Stimulated activated CD4-positive, alpha-beta T cell treated with anti-CD3 and anti-CD28 coated beads, TNF-alpha, amount 100 ng/mL, for 4 hours (primary cell): ENCODE measurements around the gene PARP6.

Experiments used
- DNase-seq, 3 experiments: peaks; one replicate each; pipeline ENCODE4 v3.0.0-alpha.2; 2020; ENCODE audit warnings: low read depth in 3 of 3

The PARP6 gene

DNA sequence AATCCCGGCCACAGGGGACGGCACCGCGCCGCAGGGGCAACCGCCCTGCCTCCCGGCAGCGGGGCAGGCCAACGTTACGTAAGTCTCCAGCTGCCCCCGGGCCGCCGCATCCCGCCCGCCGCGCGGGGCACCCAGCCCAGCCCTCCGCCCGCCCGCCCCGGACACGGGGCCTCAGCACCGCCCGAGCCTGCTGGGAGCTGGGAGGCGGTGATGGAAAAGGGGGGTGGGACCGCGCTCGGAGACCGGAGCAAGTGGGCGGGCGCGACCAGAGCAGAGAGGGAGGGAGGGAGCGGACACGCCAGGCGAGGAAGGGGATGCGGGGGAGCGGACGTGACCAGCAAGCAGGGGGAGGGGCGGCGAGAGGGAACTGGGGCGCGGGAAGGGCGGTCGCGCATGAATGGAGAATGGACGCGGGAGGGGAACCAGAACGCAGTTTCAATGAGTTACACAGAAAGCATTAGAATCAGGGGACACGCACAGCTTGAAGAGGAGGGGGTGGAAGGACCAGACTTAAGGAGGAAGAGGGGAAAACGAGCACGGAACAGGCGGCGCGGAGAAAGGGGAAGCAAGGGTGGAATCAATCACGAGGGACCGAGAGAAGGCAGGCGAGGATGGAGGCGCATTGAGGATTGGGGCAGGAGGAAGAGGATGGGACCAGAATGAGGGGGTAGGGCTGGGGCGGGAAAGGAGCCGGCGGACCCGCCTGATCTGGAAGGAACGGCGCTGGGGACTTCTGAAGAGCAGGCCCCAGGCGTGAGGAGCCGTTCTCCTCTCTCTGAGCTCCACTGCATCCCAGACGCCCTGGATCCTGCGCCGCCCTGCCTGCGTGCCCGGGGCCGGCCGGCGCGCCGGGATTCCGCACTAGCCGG, 41.9 kb downstream of the PARP6 start:
- DNase-seq: peak; percentile 76 to 88 (median 77)

DNA sequence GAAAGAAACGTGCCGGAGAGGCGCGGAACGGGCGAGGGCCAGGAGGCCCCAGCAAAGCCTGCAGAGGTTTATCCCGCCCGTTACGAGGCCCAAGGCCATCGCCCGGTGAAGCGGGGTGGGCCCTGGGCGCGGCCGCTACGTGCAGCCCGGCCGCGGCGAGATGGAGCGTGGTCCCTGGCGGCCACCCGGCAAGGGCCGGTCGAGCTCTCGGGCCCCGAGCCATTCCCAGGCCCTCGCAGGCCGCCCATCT, 42.5 kb downstream of the PARP6 start:
- no peak for DNase-seq

DNA sequence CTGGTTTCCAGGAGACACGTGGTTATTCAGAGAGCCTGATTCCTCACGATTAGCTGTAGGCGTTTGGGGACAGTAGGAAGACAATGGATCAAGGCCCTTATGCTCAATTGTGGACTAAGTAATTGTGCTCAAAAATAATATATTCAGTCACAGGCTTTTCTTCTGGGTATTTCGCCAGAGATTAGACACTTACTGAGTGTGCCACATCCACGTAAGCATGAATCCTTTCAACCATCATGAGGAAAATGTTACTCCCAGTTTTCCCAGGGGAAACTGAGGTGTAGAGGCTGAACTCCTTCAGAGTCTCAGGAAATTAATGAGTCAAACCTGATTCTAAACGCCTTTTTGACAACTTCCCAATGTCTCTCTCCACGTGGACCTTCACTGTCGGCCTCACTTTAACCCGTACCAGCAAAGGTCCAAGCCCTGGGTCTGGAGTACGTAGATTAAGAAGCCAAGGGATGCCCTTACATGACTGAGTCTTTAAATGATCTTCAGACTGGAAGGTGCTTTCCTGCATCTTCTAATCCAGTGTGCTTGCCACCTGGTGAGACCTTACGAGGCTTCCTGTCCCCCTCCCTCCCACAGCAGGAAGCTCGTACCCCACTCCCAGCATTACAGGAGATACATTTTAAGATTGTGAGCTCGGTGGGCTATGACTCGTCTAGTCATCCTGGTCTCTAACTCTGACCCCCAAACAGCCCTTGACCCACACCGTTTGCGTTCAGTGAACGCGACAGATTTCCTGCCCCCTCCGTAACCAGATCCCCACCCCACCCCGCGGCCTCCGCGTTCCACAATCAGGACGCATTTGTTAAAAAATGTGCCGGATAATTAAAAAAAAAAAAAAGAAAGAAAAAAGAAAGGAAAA, 43.0 kb downstream of the PARP6 start:
- DNase-seq: peak; percentile 26 to 29 (median 28)

DNA sequence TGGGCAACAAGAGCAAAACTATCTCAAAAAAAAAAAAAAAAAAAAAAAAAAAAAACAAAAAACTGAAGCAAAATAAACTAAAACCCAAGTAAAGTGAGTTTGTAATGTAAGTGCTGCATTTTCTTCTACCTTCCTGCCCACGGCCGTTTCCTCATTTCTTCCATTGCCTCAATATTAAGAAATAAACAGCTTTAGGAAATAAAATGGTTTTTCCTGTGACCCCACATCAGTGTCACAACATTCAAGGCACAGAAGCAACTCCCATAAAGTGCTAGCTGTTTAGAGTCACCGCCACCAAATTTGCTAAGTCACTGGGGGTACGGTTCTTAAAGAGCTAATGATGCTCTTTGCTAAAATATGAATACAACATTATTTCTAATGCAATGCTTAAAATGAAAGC, 44.6 kb downstream of the PARP6 start:
- no peak for DNase-seq

DNA sequence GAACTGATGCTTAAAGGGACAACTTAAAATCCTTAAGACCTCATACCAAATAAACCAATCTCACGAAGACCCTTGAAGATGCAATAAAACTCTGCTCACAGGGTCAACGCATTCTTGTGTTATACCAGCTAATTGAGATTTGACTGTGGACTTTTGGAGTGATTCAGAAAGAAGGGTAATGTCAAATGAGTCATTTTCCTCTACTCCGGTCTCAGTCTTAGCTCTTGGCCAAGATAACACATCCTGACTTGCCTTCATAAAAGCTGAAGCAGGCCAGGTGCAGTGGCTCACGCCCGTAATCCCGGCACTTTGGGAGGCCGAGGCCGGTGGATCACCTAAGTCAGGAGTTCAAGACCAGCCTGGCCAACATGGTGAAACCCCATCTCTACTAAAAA, 45.2 kb downstream of the PARP6 start:
- DNase-seq: peak in 1 of 3 experiments; percentile 37

DNA sequence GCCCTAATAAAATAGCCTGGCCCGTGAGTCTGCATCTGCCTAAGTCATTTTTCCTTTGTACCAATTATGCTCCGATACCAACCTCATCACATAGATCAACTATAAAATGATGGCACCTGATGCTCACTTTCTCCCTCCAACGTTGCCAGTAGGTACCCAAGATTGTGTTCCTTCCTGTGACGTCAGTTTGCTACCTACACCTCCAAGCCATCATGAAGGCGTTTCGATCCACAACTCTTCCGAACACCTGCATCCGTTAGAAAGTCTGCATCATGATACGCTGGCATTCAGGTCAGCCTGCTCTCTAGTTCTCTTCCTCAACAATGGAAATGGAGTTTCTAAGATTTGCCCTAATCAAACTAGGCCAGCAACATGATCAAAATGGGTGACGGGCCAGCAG, 49.1 kb downstream of the PARP6 start:
- no peak for DNase-seq

DNA sequence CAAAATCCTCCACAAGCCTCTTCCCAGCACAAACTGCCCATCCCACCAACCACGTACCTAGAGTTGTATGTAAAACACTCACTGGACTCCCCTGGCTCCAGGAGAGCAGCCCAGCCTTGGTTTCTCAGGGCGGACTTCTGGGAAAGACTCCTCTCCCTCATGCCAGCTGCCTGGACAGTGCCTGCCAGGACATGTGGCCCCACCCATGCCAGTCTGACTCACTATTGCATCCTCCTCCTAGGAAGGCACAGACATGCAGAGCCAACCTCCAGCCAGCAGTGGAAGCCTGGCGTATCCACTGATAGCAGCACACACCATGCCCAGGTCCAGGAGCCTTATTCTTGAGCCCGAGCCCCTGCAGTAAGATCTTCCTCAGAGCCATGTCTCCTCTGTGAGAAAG, 50.0 kb downstream of the PARP6 start:
- DNase-seq: no peak

DNA sequence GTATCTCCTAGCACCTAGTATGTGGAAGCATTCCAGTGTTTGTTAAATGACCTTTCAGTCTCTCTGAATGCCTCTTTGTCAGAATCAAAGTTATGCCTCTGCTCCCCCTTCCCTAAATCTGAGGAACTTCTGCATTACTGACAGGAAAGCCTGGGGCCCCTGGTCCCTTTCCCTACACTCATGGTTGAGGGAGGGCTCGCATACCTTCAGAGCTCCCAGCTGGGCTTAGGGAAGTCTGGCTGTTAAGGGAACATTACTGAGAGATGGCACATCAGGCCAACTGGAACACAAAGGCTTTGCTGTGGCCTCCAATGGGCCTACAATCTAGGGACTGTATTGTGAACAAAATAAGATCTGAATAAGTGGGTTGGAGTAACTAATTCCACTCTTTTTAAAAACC, 51.7 kb downstream of the PARP6 start:
- no peak for DNase-seq

DNA sequence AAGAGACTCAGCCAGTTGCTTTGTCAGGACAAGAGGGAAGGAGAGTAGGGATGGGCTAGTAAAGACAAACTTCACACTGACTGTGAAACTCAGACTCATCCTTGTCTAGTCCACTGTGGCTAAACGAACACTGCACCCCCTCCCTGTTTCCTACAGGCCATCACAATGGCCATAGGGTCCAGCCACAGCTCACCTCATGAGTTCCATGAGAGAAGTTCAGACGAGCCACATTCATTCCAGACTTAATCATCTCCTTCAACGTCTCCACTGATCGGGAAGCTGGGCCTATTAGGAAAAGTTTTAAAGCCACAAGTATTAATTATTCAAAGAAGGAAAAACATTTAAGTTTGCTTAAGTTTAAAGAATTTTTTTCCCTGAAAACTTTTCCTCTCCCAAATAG, 55.1 kb downstream of the PARP6 start:
- no peak for DNase-seq

DNA sequence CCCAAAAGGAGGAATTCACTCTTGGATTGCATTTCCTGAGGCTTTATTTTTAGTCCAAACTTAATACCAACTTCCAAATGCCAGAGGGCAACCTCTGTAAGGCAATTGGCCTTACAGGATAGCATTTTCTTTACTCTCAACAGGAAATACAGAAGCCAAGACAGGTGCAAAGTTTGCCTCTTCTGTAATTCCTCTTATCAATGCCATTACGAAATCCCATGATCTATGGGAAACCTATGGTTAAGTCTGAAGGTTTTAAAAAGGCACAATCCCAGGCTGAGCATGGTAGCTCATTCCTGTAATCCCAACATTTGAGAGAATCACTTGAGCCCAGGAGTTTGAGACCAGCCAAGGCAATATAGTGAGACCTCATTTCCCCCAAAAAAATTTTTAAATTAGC, 56.3 kb downstream of the PARP6 start:
- DNase-seq: no peak

DNA sequence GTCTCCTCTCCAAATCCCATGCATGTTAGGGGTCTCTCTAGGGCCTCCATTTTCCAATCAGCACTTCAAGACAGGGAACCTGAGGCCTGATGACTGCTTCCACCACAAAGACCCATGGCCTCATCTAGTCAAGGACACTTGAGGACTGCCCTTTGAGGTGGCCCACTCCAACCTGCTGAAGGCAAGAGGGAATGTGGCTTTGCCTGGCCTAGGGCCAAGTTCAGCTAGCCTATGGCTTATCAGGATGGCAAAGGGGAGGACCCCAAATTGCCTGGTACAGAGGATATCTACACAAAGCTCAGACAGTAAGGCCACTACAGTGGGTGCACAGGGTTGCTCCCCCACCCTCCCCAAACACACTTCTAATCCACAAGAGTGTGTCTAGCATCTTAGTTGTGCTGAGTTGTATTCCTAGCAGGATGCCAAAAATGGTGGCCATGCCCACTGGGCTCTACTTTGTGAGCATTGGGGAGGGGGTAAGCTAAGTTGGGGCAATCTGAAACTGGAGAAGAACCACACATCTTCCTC, 64.7 kb downstream of the PARP6 start:
- DNase-seq: no peak

DNA sequence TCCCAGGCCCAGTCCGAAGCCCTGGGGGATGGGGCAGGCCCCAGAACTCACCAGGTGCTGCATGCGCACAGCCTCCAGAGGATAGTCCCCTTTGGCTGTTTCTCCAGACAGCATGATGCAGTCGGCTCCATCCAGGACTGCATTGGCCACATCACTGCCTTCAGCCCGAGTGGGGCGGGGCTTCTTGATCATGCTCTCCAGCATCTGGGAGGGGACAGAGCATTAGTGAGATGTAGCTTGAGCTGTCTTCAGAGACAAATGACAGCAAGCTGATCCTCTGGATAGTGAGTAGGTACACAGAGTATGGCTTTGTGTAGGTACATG, 65.7 kb downstream of the PARP6 start:
- DNase-seq: no peak

DNA sequence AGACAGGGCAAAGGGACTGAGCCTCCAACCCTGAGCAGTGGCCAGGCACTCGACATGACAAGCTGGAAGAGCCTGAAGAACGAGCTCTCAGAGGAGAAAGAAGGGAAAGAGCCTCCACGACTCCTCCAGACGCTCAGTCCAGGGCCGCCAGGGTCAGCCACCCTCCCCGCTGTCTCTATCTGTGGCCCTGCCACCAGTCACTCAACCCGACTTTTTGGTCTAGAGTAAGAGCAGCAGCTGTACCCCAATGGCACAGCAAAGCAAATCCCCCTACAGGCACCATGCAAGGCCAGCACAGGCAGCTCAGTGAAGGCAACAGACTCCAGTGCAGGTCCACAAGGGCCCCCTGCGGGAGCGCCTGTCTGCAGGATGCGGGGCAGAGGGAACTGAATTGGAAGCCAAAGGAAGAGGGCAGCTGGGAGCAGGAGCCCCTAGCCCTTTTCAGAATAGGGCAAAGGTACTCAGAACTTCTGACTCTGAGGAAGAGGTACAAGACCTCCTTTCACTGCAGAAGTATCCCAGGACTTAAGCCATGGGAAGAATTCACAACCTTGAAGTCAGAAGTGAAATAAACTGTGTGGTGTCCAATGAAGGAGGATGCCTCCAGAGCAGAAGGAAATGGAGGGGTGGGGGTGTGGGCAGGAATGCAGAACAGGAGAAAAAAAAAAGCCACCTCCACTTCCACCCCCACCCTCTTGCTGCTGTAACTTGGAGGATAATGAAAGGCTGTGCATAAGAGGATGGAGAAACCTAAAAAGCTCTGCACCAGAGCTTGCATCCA, 66.3 kb downstream of the PARP6 start:
- DNase-seq: no peak

DNA sequence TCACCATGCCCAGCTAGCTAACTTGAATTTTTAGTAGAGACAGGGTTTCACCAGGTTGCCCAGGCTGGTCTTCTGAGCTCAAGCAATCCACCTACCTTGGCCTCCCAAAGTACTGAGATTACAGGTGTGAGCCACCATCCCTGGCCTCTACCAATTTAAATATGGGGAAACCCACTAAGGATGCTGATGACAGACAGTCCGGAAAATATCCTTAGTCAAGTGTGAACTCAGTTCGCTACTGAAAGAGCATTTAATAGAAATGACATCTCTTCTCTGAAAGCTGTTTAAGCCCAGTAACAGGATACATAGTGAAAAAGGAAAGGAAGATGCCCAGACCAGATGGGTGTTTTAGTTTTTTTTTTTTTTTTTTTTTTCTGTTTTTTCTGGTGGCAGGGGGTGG, 67.1 kb downstream of the PARP6 start:
- no peak for DNase-seq

DNA sequence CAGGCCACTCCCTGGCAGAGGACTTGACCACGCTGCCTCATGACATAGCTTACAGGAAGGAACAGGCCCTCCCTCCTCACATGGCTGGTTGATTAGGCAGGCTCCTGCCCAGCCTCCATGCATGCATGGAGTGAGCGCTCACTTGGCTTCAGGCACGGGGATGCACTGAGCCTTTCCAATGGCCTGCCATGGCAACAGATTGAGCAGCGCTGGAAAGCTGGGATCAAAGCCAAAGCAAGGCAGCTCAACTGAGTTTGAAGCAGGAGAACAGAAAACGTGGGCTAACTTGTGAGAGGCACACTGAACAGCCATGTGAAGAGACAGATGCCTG, 68.9 kb downstream of the PARP6 start:
- no peak for DNase-seq

DNA sequence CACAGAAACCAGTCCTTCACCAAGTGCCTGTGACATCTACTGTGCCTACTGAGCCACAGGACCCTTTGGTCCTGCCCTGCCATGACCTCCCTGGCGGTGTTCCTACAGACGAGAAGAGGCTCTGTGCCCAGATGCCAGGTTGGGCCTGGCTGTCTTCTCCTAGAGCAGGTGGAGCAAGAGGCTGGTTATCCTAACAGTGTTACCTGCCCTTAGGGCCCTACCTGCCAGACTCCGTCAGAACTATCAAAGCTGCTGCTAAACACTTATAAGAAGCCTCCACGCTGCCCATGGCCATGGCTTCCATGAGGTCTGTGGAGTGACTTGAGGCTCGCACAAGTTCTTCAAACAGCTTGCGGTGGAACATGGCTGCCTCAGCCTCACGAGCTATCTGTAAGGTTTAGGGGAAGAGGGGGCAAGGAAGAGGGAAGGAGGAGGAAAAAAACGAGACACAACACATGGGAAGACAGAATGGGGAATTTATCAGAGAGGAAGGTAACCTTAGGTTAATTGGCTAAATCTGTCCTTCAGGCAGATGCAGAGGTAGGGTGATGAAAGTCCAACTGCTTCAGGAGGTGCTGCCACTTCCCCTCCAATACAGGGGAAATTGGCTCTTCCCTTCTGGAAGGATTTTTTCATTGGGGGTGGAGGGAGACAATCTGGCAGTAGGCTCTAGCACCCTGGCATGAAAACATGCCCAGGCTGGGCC, 69.4 kb downstream of the PARP6 start:
- no peak for DNase-seq

DNA sequence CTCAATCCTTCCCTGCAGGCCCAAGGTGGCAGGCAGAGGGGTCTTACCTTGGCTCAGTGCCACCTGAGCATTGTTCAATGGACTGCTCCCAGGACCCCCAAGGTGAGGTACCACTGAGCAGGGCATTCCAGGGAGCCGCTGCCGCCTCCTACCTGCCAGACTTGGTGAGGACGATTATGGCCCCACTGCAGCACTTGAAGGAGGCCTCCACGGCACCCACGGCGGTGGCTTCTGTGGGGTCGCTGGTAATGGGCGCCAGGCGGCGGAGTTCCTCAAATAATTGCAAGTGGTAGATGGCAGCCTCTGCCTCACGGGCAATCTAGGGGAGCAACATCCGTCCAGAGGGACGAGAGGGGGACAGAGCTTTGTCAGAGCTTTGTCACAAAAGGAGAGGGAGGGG, 70.1 kb downstream of the PARP6 start:
- no peak for DNase-seq

DNA sequence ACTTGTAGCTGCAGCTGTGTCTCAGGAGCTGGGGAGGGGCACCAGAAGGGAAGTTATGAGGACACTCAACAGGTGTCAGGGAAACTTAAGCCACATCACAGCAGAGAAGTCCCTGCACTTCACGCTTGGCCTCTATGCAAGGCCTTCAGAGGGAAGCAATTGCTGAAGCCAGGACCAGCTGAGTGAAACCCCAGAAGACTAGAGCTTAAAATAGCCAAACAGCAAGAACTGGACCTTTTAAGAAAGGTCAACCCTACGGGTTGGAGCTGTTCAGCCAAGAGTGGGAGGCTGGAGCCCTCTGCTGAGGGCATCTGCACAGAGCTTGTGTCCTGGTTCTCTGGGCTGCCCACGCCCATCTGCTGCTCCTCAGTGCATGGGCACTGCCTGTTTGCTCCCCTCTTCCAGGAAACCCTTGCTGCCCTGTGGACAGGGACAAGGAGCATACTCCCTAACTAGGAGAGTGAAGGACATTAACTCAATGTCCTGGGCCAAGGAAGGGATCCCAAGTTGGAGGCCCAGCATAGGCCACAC, 70.9 kb downstream of the PARP6 start:
- DNase-seq: no peak

DNA sequence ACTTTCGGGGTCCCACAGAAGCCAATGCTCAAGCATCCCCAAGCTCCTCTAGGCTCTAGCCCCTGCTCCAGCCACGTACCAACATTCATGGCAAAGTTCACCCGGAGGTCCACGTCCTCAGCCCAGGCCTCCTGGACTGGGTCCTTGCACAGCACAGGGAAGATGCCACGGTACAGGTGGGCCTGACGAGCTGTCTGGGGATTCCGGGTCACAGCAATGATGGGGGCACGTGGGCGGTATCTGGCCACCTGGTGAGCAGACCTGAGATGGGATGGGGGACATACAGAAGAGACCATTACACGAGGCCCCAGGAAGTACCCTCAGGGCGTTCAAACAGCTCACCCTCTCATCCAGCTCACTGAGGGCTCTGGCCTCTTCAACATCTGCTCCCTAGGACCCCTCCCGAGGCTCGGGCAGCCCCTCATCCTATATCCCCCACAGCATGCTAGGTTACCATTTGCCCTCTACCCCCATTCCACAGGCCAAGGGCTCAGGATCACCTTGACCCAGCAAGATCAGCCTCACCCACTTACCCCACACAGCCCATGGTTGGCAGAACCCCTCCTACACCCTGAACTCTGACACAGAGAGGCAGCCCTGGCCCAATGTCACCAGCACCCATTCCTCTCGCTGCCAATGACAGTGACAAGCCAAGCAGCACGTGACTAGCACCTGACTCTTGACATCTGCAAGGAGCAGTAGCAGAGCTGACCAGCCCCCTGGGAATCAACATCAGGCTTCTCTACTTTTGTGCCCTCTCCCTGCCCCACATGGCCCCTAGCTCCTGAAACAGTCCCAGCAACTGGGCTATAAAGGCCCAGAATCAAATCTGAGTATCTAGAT, 71.7 kb downstream of the PARP6 start:
- DNase-seq: no peak

DNA sequence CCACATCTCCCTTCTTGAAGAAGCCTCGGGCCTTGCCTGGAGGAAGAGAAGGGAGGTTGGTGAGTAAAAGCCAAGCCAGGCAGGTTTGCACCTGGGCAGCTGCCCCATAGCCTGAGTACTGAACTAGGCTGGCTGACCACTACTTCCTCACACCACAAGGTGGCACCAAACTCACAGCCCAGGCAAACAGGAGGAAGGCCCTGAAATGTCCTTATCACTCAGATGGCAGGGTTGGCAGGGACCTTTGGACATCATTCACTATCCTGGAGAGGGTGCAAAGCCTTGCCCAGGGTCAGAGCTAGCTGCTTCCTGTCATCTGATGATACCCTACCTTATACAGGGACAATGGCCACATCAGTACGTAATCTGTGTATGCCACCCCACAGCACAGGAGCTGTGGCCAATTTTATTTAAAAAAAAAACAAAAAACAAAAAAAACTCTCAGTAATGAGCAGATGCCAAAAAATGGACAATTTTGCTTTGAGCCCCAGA, 72.6 kb downstream of the PARP6 start:
- DNase-seq: peak; percentile 43 to 61 (median 48)

DNA sequence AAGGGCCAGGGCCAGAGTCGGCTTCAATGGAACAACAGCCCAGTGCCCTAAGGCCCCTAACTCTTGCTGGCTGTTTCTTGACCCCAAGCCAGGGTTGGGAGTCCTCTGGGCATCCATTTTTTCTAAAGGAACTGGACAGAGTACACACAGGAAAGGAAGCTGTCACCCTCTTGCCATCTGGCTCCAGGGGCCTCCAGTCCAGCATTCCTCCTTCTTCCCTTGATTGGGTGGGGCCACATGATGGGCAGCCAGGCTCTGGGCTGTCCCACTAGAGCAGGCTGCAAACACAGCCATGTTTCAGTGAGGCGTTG, 73.2 kb downstream of the PARP6 start:
- no peak for DNase-seq
